ENCODE data around the gene VCP.

DNA sequence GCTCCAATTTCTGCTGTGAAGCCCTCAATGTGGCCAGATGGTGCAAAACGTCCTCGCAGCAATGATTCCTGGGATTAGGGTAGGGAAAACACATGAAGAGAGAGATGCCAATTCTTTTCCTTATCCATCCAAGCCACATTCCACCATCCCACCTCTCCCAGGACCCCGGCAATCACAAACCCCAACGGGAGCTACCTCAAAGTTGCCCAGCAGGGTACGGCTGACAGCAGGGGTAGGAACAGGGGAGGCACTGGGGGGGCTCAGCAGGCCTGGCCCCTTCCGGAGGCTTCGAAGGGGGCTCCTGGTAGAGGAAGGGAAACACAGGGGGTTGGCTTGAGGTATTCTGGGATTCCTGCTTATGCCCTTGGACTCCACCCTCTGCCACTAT lies 33.9 kb upstream of the VCP start:
- TF ChIP-seq, protein P1, sequence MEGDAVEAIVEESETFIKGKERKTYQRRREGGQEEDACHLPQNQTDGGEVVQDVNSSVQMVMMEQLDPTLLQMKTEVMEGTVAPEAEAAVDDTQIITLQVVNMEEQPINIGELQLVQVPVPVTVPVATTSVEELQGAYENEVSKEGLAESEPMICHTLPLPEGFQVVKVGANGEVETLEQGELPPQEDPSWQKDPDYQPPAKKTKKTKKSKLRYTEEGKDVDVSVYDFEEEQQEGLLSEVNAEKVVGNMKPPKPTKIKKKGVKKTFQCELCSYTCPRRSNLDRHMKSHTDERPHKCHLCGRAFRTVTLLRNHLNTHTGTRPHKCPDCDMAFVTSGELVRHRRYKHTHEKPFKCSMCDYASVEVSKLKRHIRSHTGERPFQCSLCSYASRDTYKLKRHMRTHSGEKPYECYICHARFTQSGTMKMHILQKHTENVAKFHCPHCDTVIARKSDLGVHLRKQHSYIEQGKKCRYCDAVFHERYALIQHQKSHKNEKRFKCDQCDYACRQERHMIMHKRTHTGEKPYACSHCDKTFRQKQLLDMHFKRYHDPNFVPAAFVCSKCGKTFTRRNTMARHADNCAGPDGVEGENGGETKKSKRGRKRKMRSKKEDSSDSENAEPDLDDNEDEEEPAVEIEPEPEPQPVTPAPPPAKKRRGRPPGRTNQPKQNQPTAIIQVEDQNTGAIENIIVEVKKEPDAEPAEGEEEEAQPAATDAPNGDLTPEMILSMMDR (IDR thresholded peaks at IDR 0.05), result no peak
- no peak for TF ChIP-seq EZH2 (IDR thresholded peaks at IDR 0.05; ENCODE audit: borderline replicate concordance, insufficient read depth, low read depth, low read length, poor library complexity, severe bottlenecking)
